Hematopoietic multipotent progenitor cell treated with erythropoietin and hydrocortisone succinate and interleukin-3 and kit ligand, for 15 days (in vitro differentiated cells): ENCODE results near the gene TUBA4A.
"Not testable (repeated sequence)": the region's sequence is repeated elsewhere in the genome, so short reads cannot be mapped to it uniquely, and the experiment has no call there.

Experiments used
- DNase-seq: peaks from one replicate; pipeline ENCODE4 v3.0.0-alpha.2; 2015; ENCODE audit warnings: low spot score

The TUBA4A gene

GRCh38 chr2:219210196-219210885 lies 43.4 kb downstream of the TUBA4A start:
- DNase-seq: peak; percentile 3

- DNase-seq: peak; percentile 4
Observed at GRCh38 chr2:219209236-219210195, 44.2 kb downstream of the TUBA4A start.

- peak; percentile 20 for DNase-seq
Observed at GRCh38 chr2:219207884-219208740, 45.6 kb downstream of the TUBA4A start.

GRCh38 chr2:219207134-219207883 lies 46.4 kb downstream of the TUBA4A start:
- no peak for DNase-seq

- DNase-seq: peak; percentile 94
Observed at GRCh38 chr2:219206328-219207133, 47.2 kb downstream of the TUBA4A start, which contains the start of gene ZFAND2B. Gene ZFAND2B (plus strand): TSS chr2:219206782. CDS start chr2:219206988, 206 bp downstream.

GRCh38 chr2:219205981-219206327 lies 47.8 kb downstream of the TUBA4A start:
- no peak for DNase-seq

GRCh38 chr2:219205165-219205538 lies 48.6 kb downstream of the TUBA4A start:
- no peak for DNase-seq

- peak; percentile 3 for DNase-seq
Observed at GRCh38 chr2:219204425-219205164, 49.1 kb downstream of the TUBA4A start.

GRCh38 chr2:219201331-219201730 lies 52.4 kb downstream of the TUBA4A start:
- DNase-seq: not testable (repeated sequence)

- peak; percentile 1 for DNase-seq
Observed at GRCh38 chr2:219200502-219201326, 53.0 kb downstream of the TUBA4A start.
